Activated naive CD4-positive, alpha-beta T cell treated with anti-CD3 and anti-CD28 coated beads, Interleukin-2, amount 10 ng/mL, durations not matched to agents 7 days and 5 days (primary cell): ENCODE data around the gene LRRC23.
"Not testable (repeated sequence)": the region's sequence is repeated elsewhere in the genome, so short reads cannot be mapped to it uniquely, and the experiment has no call there.

Experiments used
- CTCF ChIA-PET: fragments of 350-600 bp; sonication (Branson Sonifier 250); formaldehyde crosslinking; loops from one replicate; lab custom pipeline; 2021; ENCODE audit warnings: antibody characterized with exemption; lab: Charles Lee
- DNase-seq: peaks from one replicate; pipeline ENCODE4 v3.0.0-alpha.2; 2020
- H3K27ac Mint-ChIP-seq: one replicate; pipeline ENCODE4 v1.8.0; 2021; ENCODE audit warnings: mild to moderate bottlenecking, moderate library complexity, mixed read lengths
- H3K27me3 Mint-ChIP-seq: one replicate; pipeline ENCODE4 v1.8.0; 2021; ENCODE audit warnings: mild to moderate bottlenecking, mixed read lengths
- H3K36me3 Mint-ChIP-seq: one replicate; pipeline ENCODE4 v1.8.0; 2021; ENCODE audit warnings: mixed read lengths
- H3K4me1 Mint-ChIP-seq: one replicate; pipeline ENCODE4 v1.8.0; 2021; ENCODE audit warnings: mixed read lengths
- H3K4me3 Mint-ChIP-seq: one replicate; pipeline ENCODE4 v1.8.0; 2021; ENCODE audit warnings: mild to moderate bottlenecking, moderate library complexity, mixed read lengths
- H3K9me3 Mint-ChIP-seq: one replicate; pipeline ENCODE4 v1.8.0; 2021; ENCODE audit warnings: mixed read lengths

The LRRC23 gene

GRCh38 chr12:6868211-6869048 lies 36.2 kb upstream of the LRRC23 start:
- Mint-ChIP-seq H3K36me3 (peaks cover 72% of the 10 kb centered on the region), H3K4me3 (peak overlapping the region; percentile 97), H3K27ac (peak overlapping the region; percentile 89), H3K4me1 (peaks cover 55% of the 10 kb centered on the region), H3K27me3 (no peaks in the 10 kb centered on the region), H3K9me3 (no peaks in the 10 kb centered on the region)
- no peak for DNase-seq
- CTCF ChIA-PET, result interaction anchor here (0.7 to 3.3 kb wide), 15 partner anchors 9 to 352 kb away, joined by 3 to 20 read pairs (median 4); partner anchors contain the start of genes C12orf57, CDCA3, MLF2 and RNU7-1

- Mint-ChIP-seq H3K4me3 (peak overlapping the region; percentile 97), H3K9me3 (no peaks in the 10 kb centered on the region), H3K36me3 (peaks cover 65% of the 10 kb centered on the region), H3K4me1 (peaks cover 60% of the 10 kb centered on the region), H3K27me3 (no peaks in the 10 kb centered on the region), H3K27ac (peak overlapping the region; percentile 89)
- CTCF ChIA-PET, result interaction anchor here (0.6 to 2.9 kb wide), 31 partner anchors 11 to 257 kb away, joined by 3 to 20 read pairs (median 3); partner anchors contain the start of genes C12orf57, CDCA3, MLF2 and P3H3
- peak; percentile 93 for DNase-seq
These were observed 35.3 kb upstream of the LRRC23 start for GRCh38 chr12:6869049-6870021.

- H3K27me3 Mint-ChIP-seq, H3K27ac Mint-ChIP-seq, H3K9me3 Mint-ChIP-seq, DNase-seq: not testable (repeated sequence)
- CTCF ChIA-PET, result interaction anchor here (1.0 to 2.9 kb wide), 10 partner anchors 19 to 186 kb away, joined by 3 to 20 read pairs (median 4); partner anchors contain the start of genes C12orf57, CDCA3, P3H3 and RNU7-1
- H3K36me3 Mint-ChIP-seq, result peaks cover 57% of the 10 kb centered on the region
- peak overlapping the region; percentile 90 for H3K4me3 Mint-ChIP-seq
- H3K4me1 Mint-ChIP-seq, result peaks cover 66% of the 10 kb centered on the region
These were observed 34.3 kb upstream of the LRRC23 start for GRCh38 chr12:6870304-6870703.

- DNase-seq, result peak; percentile 67
- H3K9me3 Mint-ChIP-seq, result no peaks in the 10 kb centered on the region
- peak overlapping the region; percentile 90 for H3K4me3 Mint-ChIP-seq
- peak overlapping the region; percentile 93 for H3K27ac Mint-ChIP-seq
- CTCF ChIA-PET, result interaction anchor here (1.1 to 4.3 kb wide), 14 partner anchors 11 to 242 kb away, joined by 3 to 35 read pairs (median 7); partner anchors contain the start of genes C1RL, CDCA3 and USP5
- H3K4me1 Mint-ChIP-seq, result peaks cover 69% of the 10 kb centered on the region
- H3K27me3 Mint-ChIP-seq, result no peaks in the 10 kb centered on the region
- peaks cover 56% of the 10 kb centered on the region for H3K36me3 Mint-ChIP-seq
These were observed 33.3 kb upstream of the LRRC23 start for GRCh38 chr12:6871052-6871957.

GRCh38 chr12:6872073-6873048 lies 32.3 kb upstream of the LRRC23 start:
- peaks cover 61% of the 10 kb centered on the region for H3K4me1 Mint-ChIP-seq
- peaks cover 59% of the 10 kb centered on the region for H3K36me3 Mint-ChIP-seq
- CTCF ChIA-PET, result interaction anchor here (0.7 to 4.3 kb wide), 37 partner anchors 10 to 264 kb away, joined by 3 to 35 read pairs (median 4); partner anchors contain the start of genes C12orf57, C1RL, CDCA3 and P3H3

GRCh38 chr12:6873094-6874014 lies 31.3 kb upstream of the LRRC23 start, which contains the start of gene SPSB2:
Gene SPSB2, minus strand, starts transcription at chr12:6873303. Its CDS starts 402 bp downstream, at chr12:6872901.
- H3K36me3 Mint-ChIP-seq, result peaks cover 56% of the 10 kb centered on the region
- H3K4me1 Mint-ChIP-seq, result peaks cover 57% of the 10 kb centered on the region
- H3K4me3 Mint-ChIP-seq, result peak within 1 kb of the TSS; percentile 90
- CTCF ChIA-PET, result interaction anchor here (0.7 to 4.3 kb wide), 31 partner anchors 9 to 265 kb away, joined by 3 to 35 read pairs (median 5); partner anchors contain the start of genes C12orf57, C1RL, CDCA3 and P3H3
- H3K27ac Mint-ChIP-seq, result peak within 1 kb of the TSS; percentile 93
- DNase-seq, result peak; percentile 99
- no peaks in the 10 kb centered on the region for H3K27me3 Mint-ChIP-seq
- no peaks in the 10 kb centered on the region for H3K9me3 Mint-ChIP-seq

More at GRCh38 chr12:6872073-6873048, 32.3 kb upstream of the LRRC23 start:
- Mint-ChIP-seq H3K27me3 (no peaks in the 10 kb centered on the region), H3K27ac (peak overlapping the region; percentile 93), H3K9me3 (no peaks in the 10 kb centered on the region), H3K4me3 (peak overlapping the region; percentile 90)
- peak; percentile 89 for DNase-seq

- peak overlapping the region; percentile 90 for H3K4me3 Mint-ChIP-seq
- not testable (repeated sequence) for DNase-seq, H3K27me3 Mint-ChIP-seq, H3K9me3 Mint-ChIP-seq
- CTCF ChIA-PET, result interaction anchor here (2.1 to 4.3 kb wide), 4 partner anchors 17 to 91 kb away, joined by 7 to 35 read pairs (median 20); partner anchors contain the start of genes CDCA3 and USP5
- peak overlapping the region; percentile 61 for H3K27ac Mint-ChIP-seq
- peaks cover 49% of the 10 kb centered on the region for H3K36me3 Mint-ChIP-seq
- peaks cover 50% of the 10 kb centered on the region for H3K4me1 Mint-ChIP-seq
These were observed 30.6 kb upstream of the LRRC23 start for GRCh38 chr12:6874015-6874368.

GRCh38 chr12:6879824-6880223 lies 24.8 kb upstream of the LRRC23 start:
- not testable (repeated sequence) for DNase-seq, H3K27me3 Mint-ChIP-seq, H3K27ac Mint-ChIP-seq, H3K4me1 Mint-ChIP-seq, H3K9me3 Mint-ChIP-seq, H3K4me3 Mint-ChIP-seq
- CTCF ChIA-PET, result interaction anchor here (0.9 kb wide), 1 partner anchor 11 kb away, joined by 3 read pairs; no protein-coding TSS in a partner anchor
- peaks cover 22% of the 10 kb centered on the region for H3K36me3 Mint-ChIP-seq

- Mint-ChIP-seq H3K4me1 (peaks cover under 1% of the 10 kb centered on the region), H3K9me3 (no peaks in the 10 kb centered on the region), H3K27me3 (no peaks in the 10 kb centered on the region), H3K36me3 (peaks cover 11% of the 10 kb centered on the region), H3K27ac (no peak overlapping the region), H3K4me3 (no peak overlapping the region)
- CTCF ChIA-PET, result interaction anchor here (0.8 to 2.4 kb wide), 3 partner anchors 11 to 31 kb away, joined by 3 to 15 read pairs (median 3); partner anchors contain the start of genes SPSB2, TPI1 and USP5
- DNase-seq, result no peak
These were observed 21.4 kb upstream of the LRRC23 start for GRCh38 chr12:6883252-6883651.

- H3K27ac Mint-ChIP-seq, result no peak overlapping the region
- H3K36me3 Mint-ChIP-seq, result peaks cover 14% of the 10 kb centered on the region
- H3K4me3 Mint-ChIP-seq, result no peak overlapping the region
- no peaks in the 10 kb centered on the region for H3K27me3 Mint-ChIP-seq
- peaks cover 3% of the 10 kb centered on the region for H3K4me1 Mint-ChIP-seq
- no peaks in the 10 kb centered on the region for H3K9me3 Mint-ChIP-seq
- DNase-seq, result no peak
- CTCF ChIA-PET, result no interaction called here
These were observed 20.9 kb upstream of the LRRC23 start for GRCh38 chr12:6883683-6884082.

GRCh38 chr12:6884539-6884938 lies 20.1 kb upstream of the LRRC23 start:
- Mint-ChIP-seq H3K27me3 (no peaks in the 10 kb centered on the region), H3K36me3 (peaks cover 14% of the 10 kb centered on the region), H3K4me3 (no peak overlapping the region), H3K27ac (no peak overlapping the region), H3K4me1 (peaks cover 3% of the 10 kb centered on the region), H3K9me3 (no peaks in the 10 kb centered on the region)
- CTCF ChIA-PET, result interaction anchor here (0.9 kb wide), 1 partner anchor 12 kb away, joined by 4 read pairs; the partner anchor contains the start of gene SPSB2
- DNase-seq, result no peak
